GM19023 (cell line): Measurements from ENCODE around the gene CAMK2N2.
A peak's percentile ranks its signal among the peaks of the same experiment; 100 is the strongest.

Source experiments
- ATAC-seq: cut with Tn5 transposase; IDR thresholded peaks from one replicate; pipeline ENCODE4 v1.9.1; 2021; ENCODE audit warnings: mild to moderate bottlenecking, moderate library complexity; ENCODE audit not compliant: unreplicated experiment

The CAMK2N2 gene

DNA sequence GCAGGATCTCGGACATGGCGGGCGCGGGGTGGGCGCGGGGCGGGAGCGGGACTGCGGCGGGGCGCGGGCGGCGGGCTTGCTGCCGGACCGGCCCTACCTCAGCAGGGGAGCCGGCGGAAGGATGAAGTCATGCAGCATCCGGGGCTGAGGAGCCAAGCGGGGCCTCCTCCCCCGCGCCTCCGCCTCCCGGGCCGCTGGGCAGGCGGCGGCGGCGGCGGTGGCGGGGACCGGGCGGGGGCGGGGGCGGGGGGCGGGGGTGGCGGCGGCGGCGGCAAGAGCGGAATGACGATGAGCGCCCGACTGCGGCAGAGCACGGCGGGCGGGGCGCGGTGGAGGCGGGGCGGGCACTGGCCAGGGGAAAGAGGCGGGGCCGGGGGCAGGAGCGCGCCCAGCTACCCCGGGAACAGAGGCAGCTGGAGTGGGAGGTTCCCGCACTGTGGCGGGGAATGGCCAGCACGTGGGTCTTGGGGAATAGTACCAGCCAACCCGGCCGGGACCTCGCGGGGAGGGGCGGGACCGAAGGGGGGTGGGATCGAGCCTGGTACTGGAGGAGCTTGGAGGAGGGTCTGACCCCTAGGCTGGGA lies at the start of gene CAMK2N2:
Gene CAMK2N2, minus strand, starts transcription at position 284 of the 584 bp plus-strand sequence. Its CDS starts 268 bp downstream, at position 16.
- ATAC-seq = no peak

DNA sequence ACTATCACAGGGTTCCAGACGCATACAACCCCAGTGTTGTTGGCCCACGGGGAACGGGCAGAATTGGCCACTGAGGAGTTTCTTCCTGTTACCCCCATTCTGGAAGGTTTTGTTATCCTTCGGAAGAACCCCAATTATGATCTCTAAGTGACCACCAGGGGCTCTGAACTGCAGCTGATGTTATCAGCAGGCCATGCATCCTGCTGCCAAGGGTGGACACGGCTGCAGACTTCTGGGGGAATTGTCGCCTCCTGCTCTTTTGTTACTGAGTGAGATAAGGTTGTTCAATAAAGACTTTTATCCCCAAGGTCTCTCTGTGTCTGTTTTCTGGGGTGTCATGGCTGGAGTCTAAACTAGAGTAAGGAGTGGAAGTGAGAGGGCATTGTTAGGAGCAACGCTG lies 47.4 kb upstream of the CAMK2N2 start:
- ATAC-seq = no peak

DNA sequence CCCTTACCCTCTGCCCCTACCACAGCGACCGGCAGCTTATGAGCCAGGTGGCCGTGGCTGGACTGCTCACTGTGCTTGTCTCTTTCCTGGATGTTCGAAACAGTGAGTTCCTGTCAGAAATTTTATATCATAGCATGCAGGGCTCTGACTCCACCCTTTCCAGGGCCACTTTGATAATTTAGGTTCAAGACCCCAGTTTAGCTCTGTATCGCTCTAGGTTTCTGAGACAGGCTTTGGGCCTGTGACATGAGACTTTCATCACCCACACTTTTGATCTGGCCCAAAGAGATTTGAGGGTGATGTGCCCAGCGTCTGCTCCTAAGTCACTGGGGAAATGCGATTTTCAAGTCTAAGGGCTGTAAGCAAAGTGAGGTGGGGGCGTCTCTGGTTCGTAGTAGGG lies 46.6 kb upstream of the CAMK2N2 start:
- no peak for ATAC-seq

DNA sequence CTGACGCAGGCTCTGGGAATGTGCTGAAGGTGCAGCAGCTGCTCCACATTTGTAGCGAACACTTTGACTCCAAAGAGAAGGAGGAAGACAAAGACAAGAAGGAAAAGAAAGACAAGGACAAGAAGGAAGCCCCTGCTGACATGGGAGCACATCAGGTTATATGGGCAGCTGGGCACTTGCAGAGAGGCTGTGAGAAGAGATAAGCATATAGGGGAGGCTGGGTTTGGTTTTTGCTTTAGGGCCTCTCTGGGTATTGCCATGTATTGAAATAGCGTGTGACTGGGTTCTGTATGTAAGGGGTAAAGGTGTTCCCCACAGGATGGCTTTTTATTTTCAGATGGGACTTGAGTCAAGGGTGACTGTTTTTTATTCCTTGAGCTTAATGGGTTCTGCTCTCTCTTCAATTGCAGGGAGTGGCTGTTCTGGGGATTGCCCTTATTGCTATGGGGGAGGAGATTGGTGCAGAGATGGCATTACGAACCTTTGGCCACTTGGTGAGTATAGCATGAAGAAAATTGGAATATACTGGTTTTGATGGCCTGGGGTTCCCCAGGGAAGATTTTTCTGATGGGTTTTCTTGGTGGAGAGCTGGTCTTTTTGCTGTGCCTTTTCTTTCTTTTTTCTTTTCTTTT lies 45.1 kb upstream of the CAMK2N2 start:
- ATAC-seq = no peak

DNA sequence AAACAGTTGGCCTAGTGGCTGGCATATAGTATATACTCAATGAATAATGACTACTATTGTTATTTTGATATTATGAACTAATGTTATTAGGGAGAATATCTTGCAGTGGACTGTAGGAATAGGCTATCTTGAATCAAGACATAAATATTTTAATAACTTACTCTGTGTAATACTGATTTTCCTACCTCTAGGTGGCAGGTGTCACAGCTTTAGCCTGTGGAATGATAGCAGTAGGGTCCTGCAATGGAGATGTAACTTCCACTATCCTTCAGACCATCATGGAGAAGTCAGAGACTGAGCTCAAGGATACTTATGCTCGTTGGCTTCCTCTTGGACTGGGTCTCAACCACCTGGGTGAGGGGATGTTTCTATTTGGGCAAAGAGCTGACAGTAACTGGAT lies 44.2 kb upstream of the CAMK2N2 start:
- ATAC-seq = no peak

DNA sequence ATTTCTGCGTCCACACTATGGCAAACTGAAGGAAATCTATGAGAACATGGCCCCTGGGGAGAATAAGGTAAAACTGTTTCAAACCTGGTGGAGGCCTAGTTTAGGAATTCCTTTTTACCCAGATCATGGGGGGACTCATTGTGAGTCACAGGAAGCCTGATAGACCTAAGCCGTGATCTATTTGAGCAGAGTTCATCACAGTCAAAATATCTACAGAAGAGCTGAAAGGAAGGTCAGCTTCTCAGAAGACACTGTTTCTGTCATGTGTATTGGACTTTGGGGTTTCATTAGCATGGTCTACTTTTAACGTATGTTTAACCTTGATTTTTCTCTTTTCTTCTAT lies 39.0 kb upstream of the CAMK2N2 start:
- ATAC-seq = no peak

DNA sequence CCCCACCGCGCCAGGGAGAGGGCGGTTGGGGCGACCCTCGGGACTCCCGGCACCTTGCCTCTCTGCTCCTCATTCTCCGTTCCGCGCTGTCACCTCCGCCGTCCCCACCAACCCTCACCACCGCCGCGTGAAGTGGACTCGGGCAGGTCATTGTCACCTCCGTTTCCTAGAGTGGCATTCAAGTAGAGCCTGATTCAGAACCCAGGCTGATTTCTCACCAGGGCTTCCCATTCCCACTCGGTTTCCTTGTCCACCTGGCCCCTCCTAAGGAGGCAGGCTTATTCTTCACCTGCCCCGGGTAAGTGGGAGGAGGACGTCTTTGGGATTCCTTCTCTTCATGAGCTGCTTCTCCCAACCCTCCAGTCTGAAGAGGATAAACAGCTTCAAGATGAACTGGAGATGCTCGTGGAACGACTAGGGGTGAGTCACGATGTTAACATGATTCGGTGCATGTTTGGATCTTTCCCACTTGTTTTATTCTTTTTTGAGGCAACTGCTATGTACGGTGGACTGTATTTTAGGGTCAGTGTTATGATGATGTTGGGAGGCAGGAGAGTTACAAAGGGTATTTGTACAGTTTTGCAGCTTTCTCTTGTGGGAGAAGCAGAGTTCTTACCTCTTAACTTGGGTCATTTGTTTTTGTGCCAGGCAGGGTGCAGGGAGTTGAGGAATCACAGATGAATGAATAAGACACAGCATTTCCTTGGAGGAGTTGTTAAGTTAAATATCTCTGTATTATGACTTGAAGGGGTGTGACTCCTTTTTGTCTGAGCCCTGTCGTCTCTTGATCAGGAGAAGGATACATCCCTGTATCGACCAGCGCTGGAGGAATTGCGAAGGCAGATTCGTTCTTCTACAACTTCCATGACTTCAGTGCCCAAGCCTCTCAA lies 38.4 kb upstream of the CAMK2N2 start:
- ATAC-seq = peak; percentile 1

DNA sequence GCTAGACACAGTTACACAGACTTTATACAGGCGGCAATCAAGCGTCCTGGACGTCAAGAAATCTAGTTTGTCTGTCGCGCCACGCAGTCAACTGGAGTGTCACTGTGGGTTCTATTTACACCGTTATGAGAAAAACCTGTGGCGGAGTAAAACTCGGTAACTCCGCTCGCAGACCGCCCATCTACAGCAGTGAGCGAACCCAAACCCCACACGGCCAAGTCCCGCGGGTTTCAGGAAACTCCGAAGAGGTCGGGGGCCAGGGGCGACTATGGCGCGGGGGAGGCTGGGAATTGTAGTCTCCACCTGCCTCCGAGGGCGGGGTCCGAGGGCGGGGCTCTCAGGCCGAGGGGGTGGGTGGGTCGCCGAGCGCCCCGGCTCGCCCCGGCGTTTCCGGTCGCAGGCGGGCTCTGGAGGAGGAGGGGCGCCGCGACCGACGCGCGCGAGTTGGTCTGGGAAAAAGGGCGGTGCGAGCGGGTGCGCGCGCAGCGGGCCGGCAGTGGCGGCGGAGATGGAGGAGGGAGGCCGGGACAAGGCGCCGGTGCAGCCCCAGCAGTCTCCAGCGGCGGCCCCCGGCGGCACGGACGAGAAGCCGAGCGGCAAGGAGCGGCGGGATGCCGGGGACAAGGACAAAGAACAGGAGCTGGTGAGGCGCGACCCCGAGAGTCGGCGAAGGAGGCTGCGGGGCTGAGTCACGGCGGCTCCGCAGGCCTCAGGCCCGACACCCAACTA lies 37.6 kb upstream of the CAMK2N2 start, which contains the start of gene PSMD2:
Gene PSMD2, plus strand, starts transcription at position 483 of the 729 bp plus-strand sequence. Its CDS starts 26 bp downstream, at position 509.
- peak; percentile 94 for ATAC-seq

DNA sequence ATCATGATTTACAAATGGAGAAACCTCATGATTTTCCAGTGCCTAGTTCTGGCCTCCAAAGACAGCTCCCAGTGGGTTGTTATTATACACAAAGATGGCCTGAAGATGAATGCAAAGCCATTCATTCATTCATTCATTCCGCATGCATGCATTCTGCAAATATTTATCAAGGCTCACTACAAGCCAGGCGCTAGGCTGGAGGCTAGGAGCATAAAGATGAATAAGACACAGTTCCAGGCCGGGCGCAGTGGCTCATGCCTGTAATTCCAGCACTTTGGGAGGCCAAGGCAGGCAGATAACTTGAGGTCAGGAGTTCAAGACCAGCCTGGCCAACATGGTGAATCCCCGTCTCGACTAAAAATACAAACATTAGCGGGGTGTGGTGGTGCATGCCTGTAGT lies 35.3 kb upstream of the CAMK2N2 start:
- ATAC-seq = no peak

DNA sequence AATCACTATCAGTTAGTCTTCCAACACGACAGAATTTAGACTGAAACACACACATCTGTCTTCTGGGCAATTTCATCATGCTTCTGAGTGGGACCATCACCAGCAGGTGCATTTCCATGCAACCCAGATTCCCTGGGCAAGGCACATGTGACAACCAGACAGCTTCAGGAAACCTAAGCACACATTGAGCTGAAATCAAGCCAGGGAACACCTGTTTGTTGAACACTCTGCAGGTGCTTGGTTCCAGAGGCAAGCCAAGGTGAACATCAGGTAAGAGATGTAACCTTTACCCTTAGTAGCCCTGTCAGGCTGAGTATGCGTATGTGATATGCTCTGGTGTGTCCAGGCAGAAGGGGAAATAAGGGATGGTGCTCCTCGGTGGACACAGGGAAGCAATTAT lies 34.4 kb upstream of the CAMK2N2 start:
- ATAC-seq = no peak

DNA sequence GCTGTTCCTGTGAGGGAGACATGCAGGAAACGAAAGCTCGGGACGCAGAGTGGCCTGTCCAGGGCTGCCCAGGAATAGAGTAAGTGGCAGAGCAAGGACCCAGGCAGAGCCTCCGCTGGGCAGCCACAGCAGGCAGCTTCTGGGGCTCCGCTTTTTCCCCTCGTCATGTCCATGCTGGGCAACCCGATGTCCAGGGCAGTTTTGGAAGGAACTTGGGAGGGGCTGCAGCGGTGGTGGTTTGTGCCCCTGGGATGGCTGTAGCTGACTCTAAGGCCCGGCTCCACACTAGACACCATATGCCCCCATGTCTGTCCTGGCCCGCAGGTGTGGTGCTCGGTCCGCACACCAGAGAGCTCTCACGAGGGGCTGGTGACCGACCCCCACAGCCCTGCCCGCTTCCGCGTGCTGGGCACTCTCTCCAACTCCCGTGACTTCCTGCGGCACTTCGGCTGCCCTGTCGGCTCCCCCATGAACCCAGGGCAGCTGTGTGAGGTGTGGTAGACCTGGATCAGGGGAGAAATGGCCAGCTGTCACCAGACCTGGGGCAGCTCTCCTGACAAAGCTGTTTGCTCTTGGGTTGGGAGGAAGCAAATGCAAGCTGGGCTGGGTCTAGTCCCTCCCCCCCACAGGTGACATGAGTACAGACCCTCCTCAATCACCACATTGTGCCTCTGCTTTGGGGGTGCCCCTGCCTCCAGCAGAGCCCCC lies 30.5 kb upstream of the CAMK2N2 start:
- ATAC-seq = no peak

DNA sequence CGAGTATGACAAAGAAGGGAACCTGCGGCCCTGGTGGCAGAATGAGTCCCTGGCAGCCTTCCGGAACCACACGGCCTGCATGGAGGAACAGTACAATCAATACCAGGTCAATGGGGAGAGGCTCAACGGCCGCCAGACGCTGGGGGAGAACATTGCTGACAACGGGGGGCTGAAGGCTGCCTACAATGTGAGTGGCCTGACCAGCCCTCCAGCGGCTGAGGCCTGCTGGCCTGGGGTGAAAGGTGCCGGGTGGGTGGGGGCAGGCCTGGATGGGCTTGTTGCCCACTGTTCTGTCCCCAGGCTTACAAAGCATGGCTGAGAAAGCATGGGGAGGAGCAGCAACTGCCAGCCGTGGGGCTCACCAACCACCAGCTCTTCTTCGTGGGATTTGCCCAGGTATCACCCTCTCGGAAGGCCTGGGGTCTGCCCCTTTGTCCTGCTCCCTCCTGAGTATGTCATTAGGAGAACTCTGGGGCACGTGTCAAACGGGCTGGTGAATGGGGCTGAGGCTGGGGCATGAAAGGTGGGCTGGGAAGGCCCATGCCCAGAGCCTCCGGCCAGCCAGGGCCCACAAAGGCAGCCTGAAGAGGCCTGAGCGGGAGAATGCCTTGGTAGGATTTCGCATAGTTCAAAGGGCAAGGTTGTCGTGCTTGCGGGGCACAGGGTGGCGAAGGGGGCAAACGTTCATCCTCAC lies 29.8 kb upstream of the CAMK2N2 start:
- ATAC-seq = no peak

DNA sequence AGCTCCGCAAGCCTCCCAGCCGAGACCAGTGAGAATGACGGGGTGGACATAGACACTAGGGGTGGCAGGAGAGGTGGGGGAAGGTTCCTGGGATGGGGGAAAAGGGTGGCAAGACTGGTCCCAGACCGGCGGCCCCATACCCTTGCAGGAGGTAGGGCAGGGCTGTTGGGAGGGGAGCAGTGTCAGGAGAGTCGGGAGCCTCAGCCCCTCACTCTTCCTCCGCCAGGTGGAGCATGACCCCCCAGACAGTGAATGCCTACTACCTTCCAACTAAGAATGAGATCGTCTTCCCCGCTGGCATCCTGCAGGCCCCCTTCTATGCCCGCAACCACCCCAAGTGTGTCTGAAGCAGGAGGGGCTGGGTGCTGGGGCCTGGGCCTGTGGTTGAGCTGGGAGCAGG lies 29.0 kb upstream of the CAMK2N2 start:
- no peak for ATAC-seq

DNA sequence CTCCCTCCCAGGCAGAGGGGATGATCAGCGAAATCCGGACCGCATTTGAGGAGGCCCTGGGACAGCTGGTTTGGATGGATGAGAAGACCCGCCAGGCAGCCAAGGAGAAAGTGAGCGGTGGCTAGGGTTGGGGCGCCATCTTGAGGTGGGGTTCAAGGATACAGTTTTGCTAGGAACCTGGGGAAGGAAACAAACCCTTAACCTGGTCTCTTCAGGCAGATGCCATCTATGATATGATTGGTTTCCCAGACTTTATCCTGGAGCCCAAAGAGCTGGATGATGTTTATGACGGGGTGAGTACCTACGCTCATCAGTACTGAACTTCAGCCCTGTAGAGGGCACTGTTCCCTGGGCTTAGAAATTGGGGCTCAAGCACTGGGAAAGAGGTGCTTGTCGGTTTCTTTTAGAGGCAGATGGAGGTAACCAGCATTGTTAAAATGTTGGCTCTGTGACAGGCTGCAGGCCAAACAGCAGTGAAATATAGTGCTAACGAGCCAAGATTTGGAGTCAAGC lies 28.1 kb upstream of the CAMK2N2 start:
- ATAC-seq = peak; percentile 52

DNA sequence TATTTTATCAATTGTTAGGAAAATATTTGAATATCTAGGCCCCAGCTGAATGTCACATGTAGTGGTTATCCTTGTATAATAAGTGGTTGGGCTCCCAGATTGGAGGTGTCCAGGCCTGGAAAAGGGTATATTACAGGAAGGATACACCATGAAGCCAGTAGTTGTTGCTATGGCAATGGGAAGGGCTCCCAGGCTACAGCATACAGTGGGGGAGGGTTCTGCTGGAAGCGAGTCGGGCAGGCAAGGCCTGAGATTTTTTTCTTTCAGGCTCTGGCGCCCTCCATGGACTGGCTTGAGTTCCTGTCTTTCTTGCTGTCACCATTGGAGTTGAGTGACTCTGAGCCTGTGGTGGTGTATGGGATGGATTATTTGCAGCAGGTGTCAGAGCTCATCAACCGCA lies 23.3 kb upstream of the CAMK2N2 start:
- ATAC-seq = no peak

DNA sequence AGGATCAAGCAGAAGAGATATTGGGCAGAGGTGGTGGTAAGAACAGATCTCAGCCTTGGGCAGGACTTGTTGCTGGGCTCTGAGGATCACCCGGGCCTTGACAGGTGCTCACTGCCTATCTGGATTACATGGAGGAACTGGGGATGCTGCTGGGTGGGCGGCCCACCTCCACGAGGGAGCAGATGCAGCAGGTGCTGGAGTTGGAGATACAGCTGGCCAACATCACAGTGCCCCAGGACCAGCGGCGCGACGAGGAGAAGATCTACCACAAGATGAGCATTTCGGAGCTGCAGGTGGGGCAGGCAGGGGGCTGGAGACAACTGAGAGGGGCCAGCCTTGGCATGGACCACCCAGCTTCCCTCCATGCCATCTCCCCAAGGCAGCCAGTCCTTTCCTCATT lies 22.3 kb upstream of the CAMK2N2 start:
- no peak for ATAC-seq

DNA sequence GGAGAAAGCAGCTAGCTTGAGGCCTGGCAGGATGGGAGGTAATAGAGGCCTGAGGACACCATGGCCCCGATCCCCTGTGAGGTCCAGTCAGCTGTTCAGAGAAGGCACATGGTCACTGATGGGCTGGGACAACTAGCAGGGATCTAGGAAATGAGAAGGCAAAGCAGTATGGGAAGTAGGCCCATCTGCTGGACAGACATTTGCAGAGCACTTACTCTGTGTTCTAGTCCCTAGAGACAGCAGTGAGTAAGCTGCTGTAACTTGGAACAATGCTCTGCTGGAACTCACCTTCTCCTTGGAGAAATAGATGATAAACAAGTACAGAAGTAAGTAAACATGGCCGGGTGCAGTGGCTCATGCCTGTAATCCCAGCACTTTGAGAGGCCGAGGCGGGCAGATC lies 21.6 kb upstream of the CAMK2N2 start:
- ATAC-seq = no peak

DNA sequence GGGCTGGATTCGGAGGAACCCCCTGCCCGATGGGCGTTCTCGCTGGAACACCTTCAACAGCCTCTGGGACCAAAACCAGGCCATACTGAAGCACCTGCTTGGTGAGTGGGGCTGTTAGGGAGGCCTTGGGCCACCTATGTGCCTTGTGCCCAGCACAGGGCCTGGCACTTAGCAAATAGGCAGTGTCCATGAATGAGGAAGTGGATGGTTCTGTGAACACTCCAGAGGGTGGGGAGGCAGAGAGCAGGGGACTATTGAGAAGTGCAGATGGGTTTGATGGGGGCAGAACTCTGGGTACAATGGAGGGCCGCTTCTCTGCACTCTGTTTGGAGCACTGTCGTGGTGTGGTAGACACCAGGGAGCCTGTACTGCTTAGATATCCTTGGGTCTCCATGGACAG lies 16.0 kb upstream of the CAMK2N2 start:
- ATAC-seq = no peak

DNA sequence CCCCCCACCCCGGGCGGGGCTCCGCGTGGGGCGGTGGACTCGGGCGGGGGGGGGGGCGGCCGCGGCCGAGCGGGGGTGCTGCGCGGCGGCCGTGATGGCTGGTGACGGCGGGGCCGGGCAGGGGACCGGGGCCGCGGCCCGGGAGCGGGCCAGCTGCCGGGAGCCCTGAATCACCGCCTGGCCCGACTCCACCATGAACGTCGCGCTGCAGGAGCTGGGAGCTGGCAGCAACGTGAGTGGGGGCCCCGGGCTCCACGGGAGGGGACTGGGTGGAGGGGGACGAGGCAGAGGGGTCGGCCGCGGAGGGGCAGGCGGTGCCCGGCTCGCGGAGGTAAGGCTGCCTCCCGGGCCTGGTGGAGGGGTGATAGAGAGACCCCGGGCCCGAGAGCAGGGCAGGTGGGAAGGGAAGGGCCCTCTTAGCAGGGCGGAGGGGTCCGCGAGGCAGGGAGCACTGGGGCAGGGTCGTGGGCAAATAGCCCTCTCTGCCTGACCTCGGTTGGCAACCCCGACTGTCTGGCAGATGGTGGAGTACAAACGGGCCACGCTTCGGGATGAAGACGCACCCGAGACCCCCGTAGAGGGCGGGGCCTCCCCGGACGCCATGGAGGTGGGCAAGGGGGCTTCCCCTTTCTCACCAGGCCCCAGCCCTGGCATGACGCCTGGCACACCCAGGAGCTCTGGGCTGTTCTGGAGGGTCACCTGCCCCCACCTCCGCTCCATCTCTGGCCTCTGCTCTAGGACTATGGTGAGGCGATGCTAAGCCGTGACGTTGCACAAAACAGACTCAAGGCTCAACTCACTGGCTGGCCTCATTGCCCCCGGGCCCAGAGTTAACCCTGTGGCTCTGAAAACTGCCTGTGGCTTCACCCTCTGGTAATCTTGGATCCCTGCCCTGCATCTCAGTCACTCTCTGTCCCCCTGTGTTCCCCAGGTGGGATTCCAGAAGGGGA lies 14.9 kb upstream of the CAMK2N2 start, which contains the start of gene ECE2:
Gene ECE2, plus strand, starts transcription at position 62 of the 950 bp plus-strand sequence. Its CDS starts 132 bp downstream, at position 194.
- no peak for ATAC-seq
